Activated T-cell treated with anti-CD3 and anti-CD28 coated beads, Interleukin-2, amount 50 U/mL, for 48 hours (primary cell): ENCODE data around the gene CD72.
"Not testable (repeated sequence)": the region's sequence is repeated elsewhere in the genome, so short reads cannot be mapped to it uniquely, and the experiment has no call there.

Experiments used
- DNase-seq, 2 experiments: peaks; one replicate each; pipeline ENCODE4 v3.0.0-alpha.2; 2020

Gene CD72

GRCh38 chr9:35615981-35616680, 2.1 kb downstream of the CD72 start:
- no peak for DNase-seq

- DNase-seq: no peak
These were observed 5.4 kb downstream of the CD72 start for GRCh38 chr9:35612843-35613242.

GRCh38 chr9:35612066-35612465, 6.1 kb downstream of the CD72 start:
- DNase-seq: not testable (repeated sequence)

- peak; percentile 59 to 67 for DNase-seq
These were observed 6.9 kb downstream of the CD72 start for GRCh38 chr9:35611230-35611797.

- no peak for DNase-seq
These were observed 8.4 kb downstream of the CD72 start for GRCh38 chr9:35609820-35610163.

GRCh38 chr9:35609001-35609819, 9.0 kb downstream of the CD72 start:
- DNase-seq: no peak

- DNase-seq: no peak
These were observed 10.0 kb downstream of the CD72 start for GRCh38 chr9:35608221-35608620.

- no peak for DNase-seq
These were observed 11.5 kb downstream of the CD72 start for GRCh38 chr9:35606726-35607125.

GRCh38 chr9:35606138-35606504, 12.1 kb downstream of the CD72 start:
- DNase-seq: no peak

GRCh38 chr9:35605351-35606137, 12.7 kb downstream of the CD72 start:
- DNase-seq: peak; percentile 47 to 59

GRCh38 chr9:35604578-35605350, 13.4 kb downstream of the CD72 start, which contains the start of gene TESK1:
Gene TESK1 (plus strand): TSS chr9:35605262. CDS start chr9:35605620, 358 bp downstream.
- peak; percentile 91 for DNase-seq

GRCh38 chr9:35603986-35604577, 14.1 kb downstream of the CD72 start:
- peak; percentile 99 for DNase-seq

GRCh38 chr9:35603506-35603985, 14.7 kb downstream of the CD72 start:
- no peak for DNase-seq

- DNase-seq: no peak
These were observed 18.2 kb downstream of the CD72 start for GRCh38 chr9:35599763-35600604.

GRCh38 chr9:35598866-35599590, 19.2 kb downstream of the CD72 start:
- no peak for DNase-seq

GRCh38 chr9:35596907-35597306, 21.3 kb downstream of the CD72 start:
- DNase-seq: not testable (repeated sequence)

- DNase-seq: no peak
These were observed 23.7 kb downstream of the CD72 start for GRCh38 chr9:35594471-35594870.

- no peak for DNase-seq
These were observed 24.6 kb downstream of the CD72 start for GRCh38 chr9:35593581-35593980.

GRCh38 chr9:35588506-35588905, 29.7 kb downstream of the CD72 start:
- not testable (repeated sequence) for DNase-seq

GRCh38 chr9:35584681-35585080, 33.5 kb downstream of the CD72 start:
- not testable (repeated sequence) for DNase-seq
